Sigmoid colon (tissue), 4 donors: ENCODE results near the gene CDC42BPB.

Experiments used
- CTCF ChIP-seq, 4 experiments: fragments of 450-650 bp in 3 of 4; fragments of 200-600 bp in 1 of 4; IDR thresholded peaks; one replicate each; pipeline ENCODE4 v1.5.1; 2016 to 2019; ENCODE audit warnings: antibody characterized with exemption in 4 of 4, mild to moderate bottlenecking in 3 of 4, moderate library complexity in 2 of 4
- EP300 ChIP-seq, 4 donors: sonication (generic); formaldehyde crosslinking; IDR thresholded peaks; one replicate each; pipeline ENCODE4 v1.6.1; 2017; ENCODE audit warnings: antibody characterized with exemption in 4 of 4
- POLR2A ChIP-seq, 2 donors: fragments of 450-650 bp; IDR thresholded peaks; one replicate each; pipeline ENCODE4 v1.6.1; 2016; ENCODE audit warnings: antibody characterized with exemption in 2 of 2, mild to moderate bottlenecking in 2 of 2, moderate library complexity in 2 of 2
- POLR2AphosphoS5 ChIP-seq, 4 donors: sonication (generic); formaldehyde crosslinking; IDR thresholded peaks; one replicate each; pipeline ENCODE4 v1.6.1; 2017; ENCODE audit warnings: antibody characterized with exemption in 4 of 4

GRCh38 chr14:103090481-103091020 is 33.2 kb upstream of the CDC42BPB start:
- TF ChIP-seq CTCF (IDR thresholded peaks at IDR 0.05), result no peak
- no peak for TF ChIP-seq POLR2AphosphoS5 (IDR thresholded peaks at IDR 0.05)
- no peak for TF ChIP-seq POLR2A (IDR thresholded peaks at IDR 0.05)
- TF ChIP-seq EP300 (IDR thresholded peaks at IDR 0.05), result no peak
